HCT116 (cell line): ENCODE measurements around the gene UBE2D1. TPM values are rescaled to one million over a fixed set of nuclear protein-coding genes. Genes with fewer than 3 reads are reported as not detected.

ENCODE experiments used
- ATAC-seq: fragments of 200-7000 bp; cut with Tn5 transposase; 2 replicates; pipeline ENCODE4 v1.9.1; 2020; ENCODE audit warnings: mild to moderate bottlenecking, moderate library complexity
- BruUV-seq: library from RNA; stranded (reverse); fragments of 400-500 nt; replicated peaks from 2 replicates; lab custom pipeline; 2021; lab: Mats Ljungman, UMichigan
- CTCF ChIA-PET: fragments of 300-600 bp; sonication (Branson Sonifier 250); formaldehyde crosslinking; loops from one replicate; lab custom pipeline; 2021; ENCODE audit warnings: antibody characterized with exemption; lab: Charles Lee
- POLR2A ChIA-PET: fragments of 300-600, 350-600 bp; sonication (Branson Sonifier 250); formaldehyde crosslinking; loops from one replicate; lab custom pipeline; 2021; ENCODE audit warnings: antibody characterized with exemption; lab: Charles Lee
- RAD21 ChIA-PET, 2 experiments: fragments of 300-600 bp; sonication (Branson Sonifier 250); formaldehyde crosslinking; loops; one replicate each; lab custom pipeline; 2023; ENCODE audit warnings: low total read pairs in 2 of 2; ENCODE audit not compliant: uncharacterized antibody in 2 of 2, unreplicated experiment in 2 of 2, low non-redundant PET in 1 of 2; lab: Charles Lee
- DNase-seq: peaks from one replicate; pipeline ENCODE4 v3.0.0-alpha.2; 2010; ENCODE audit warnings: low read depth, low spot score
- H2AFZ ChIP-seq: fragments of 200-600 bp; shearing (Covaris generic), sonication (generic); 2 replicates; pipeline ENCODE4 v1.6.1; 2017; ENCODE audit warnings: low read depth, mixed run types, mixed read lengths, antibody characterized with exemption, low read length; ENCODE audit not compliant: poor library complexity, severe bottlenecking
- H3K27ac ChIP-seq: 2 replicates; pipeline ENCODE4 v1.5.1; 2012; ENCODE audit warnings: low read depth, low read length
- H3K27me3 ChIP-seq: fragments of 200-600 bp; sonication (generic); 2 replicates; pipeline ENCODE4 v1.6.1; 2016; ENCODE audit warnings: mixed run types, low read length, mixed read lengths; ENCODE audit not compliant: insufficient read depth
- H3K36me3 ChIP-seq, 2 experiments: fragments of 200-500 bp in 1 of 2; fragments of 200-600 bp in 1 of 2; sonication (Bioruptor generic) in 1 of 2; sonication (generic) in 1 of 2; 2 replicates each; pipeline versions ENCODE4 v1.5.1 to v1.6.1; 2014 to 2016; ENCODE audit warnings: low read length in 2 of 2, inconsistent platforms in 1 of 2, mixed read lengths in 1 of 2, mixed run types in 1 of 2; ENCODE audit not compliant: insufficient read depth in 2 of 2, control insufficient read depth in 1 of 2
- H3K4me1 ChIP-seq, 2 experiments: fragments of 200-600 bp in 1 of 2; sonication (generic) in 1 of 2; 2 replicates each; pipeline versions ENCODE4 v1.5.1 to v1.6.1; 2012 to 2017; ENCODE audit warnings: low read length in 2 of 2, inconsistent platforms in 1 of 2, mild to moderate bottlenecking in 1 of 2, mixed read lengths in 1 of 2, mixed run types in 1 of 2, moderate library complexity in 1 of 2; ENCODE audit not compliant: insufficient read depth in 2 of 2, control insufficient read depth in 1 of 2
- H3K4me2 ChIP-seq: fragments of 200-600 bp; sonication (generic); 2 replicates; pipeline ENCODE4 v1.6.1; 2017; ENCODE audit warnings: mixed run types, low read length, mixed read lengths
- H3K4me3 ChIP-seq, 2 experiments: fragments of 200-600 bp in 1 of 2; sonication (generic) in 1 of 2; replicated peaks in 1 of 2; 2 replicates each; pipeline ENCODE4 v1.5.1; 2011 to 2016; ENCODE audit warnings: low read length in 2 of 2, control low read depth in 1 of 2, low read depth in 1 of 2, mild to moderate bottlenecking in 1 of 2, mixed read lengths in 1 of 2, mixed run types in 1 of 2
- H3K79me2 ChIP-seq: fragments of 200-600 bp; sonication (generic); 2 replicates; pipeline ENCODE4 v1.6.1; 2017; ENCODE audit warnings: mild to moderate bottlenecking, mixed run types, low read length, moderate library complexity, mixed read lengths; ENCODE audit not compliant: insufficient read depth
- H3K9ac ChIP-seq: fragments of 200-600 bp; sonication (generic); 2 replicates; pipeline ENCODE4 v1.6.1; 2016; ENCODE audit warnings: low read length, mixed read lengths
- H3K9me2 ChIP-seq: fragments of 200-600 bp; sonication (generic), shearing (Covaris generic); 2 replicates; pipeline ENCODE4 v1.6.1; 2017; ENCODE audit warnings: mixed run types, mild to moderate bottlenecking, moderate library complexity; ENCODE audit not compliant: insufficient read depth
- H3K9me3 ChIP-seq, 2 experiments: fragments of 200-500 bp in 1 of 2; fragments of 200-600 bp in 1 of 2; sonication (Bioruptor generic) in 1 of 2; sonication (generic) in 1 of 2; 2 replicates each; pipeline ENCODE4 v1.6.1; 2014 to 2017; ENCODE audit warnings: low read length in 2 of 2, mixed read lengths in 2 of 2, inconsistent platforms in 1 of 2, low read depth in 1 of 2, mild to moderate bottlenecking in 1 of 2, mixed run types in 1 of 2, moderate library complexity in 1 of 2; ENCODE audit not compliant: control insufficient read depth in 1 of 2, insufficient read depth in 1 of 2
- H4K20me1 ChIP-seq: fragments of 200-600 bp; sonication (generic), shearing (Covaris generic); 2 replicates; pipeline ENCODE4 v1.6.1; 2017; ENCODE audit warnings: mixed run types, mild to moderate bottlenecking, moderate library complexity; ENCODE audit not compliant: insufficient read depth
- CBX3 ChIP-seq: IDR thresholded peaks from 2 replicates; pipeline ENCODE4 v1.6.1; 2012; ENCODE audit warnings: low read depth
- CEBPB ChIP-seq: IDR thresholded peaks from 2 replicates; pipeline ENCODE4 v1.6.1; 2012; ENCODE audit warnings: low read depth
- EZH2 ChIP-seq: fragments of 200-600 bp; sonication (generic); IDR thresholded peaks from 2 replicates; pipeline ENCODE4 v1.6.1; 2017; ENCODE audit warnings: antibody characterized with exemption, mixed run types
- EZH2phosphoT487 ChIP-seq: fragments of 200-600 bp; IDR thresholded peaks from 2 replicates; pipeline ENCODE4 v1.6.1; 2018; ENCODE audit warnings: antibody characterized with exemption, borderline replicate concordance
- JUND ChIP-seq: IDR thresholded peaks from 2 replicates; pipeline ENCODE4 v1.6.1; 2012
- MAX ChIP-seq: IDR thresholded peaks from 2 replicates; pipeline ENCODE4 v1.6.1; 2012
- POLR2AphosphoS5 ChIP-seq: IDR thresholded peaks from 2 replicates; pipeline ENCODE4 v1.6.1; 2011; ENCODE audit warnings: mild to moderate bottlenecking, low read depth, low read length, moderate library complexity
- SIN3A ChIP-seq: IDR thresholded peaks from 2 replicates; pipeline ENCODE4 v1.6.1; 2012; ENCODE audit warnings: low read depth
- YY1 ChIP-seq: IDR thresholded peaks from 2 replicates; pipeline ENCODE4 v1.6.1; 2011; ENCODE audit warnings: low read length, low read depth, moderate library complexity, mild to moderate bottlenecking; ENCODE audit not compliant: insufficient replicate concordance; ENCODE audit errors: extremely low read depth
- ZFX ChIP-seq: fragments of 450-650 bp; IDR thresholded peaks from 2 replicates; pipeline ENCODE4 v1.6.1; 2017
- ZNF274 ChIP-seq: fragments of 200-500 bp; sonication (Bioruptor generic); IDR thresholded peaks from 2 replicates; pipeline ENCODE4 v1.6.1; 2014; ENCODE audit warnings: mild to moderate bottlenecking, low read depth, low read length, inconsistent platforms
- intact Hi-C: fragments of 100-400 bp; cut with micrococcal nuclease; formaldehyde crosslinking; loops from 2 replicates; pipeline ENCODE4 v1.10.0; 2022
- total RNA-seq: library from RNA; stranded (reverse); gene quantifications from one replicate; pipeline ENCODE4 v1.2.1, GENCODE V29; 2021; ENCODE audit not compliant: unreplicated experiment
- TF ChIP-seq, protein P1 (sequence below): IDR thresholded peaks from 2 replicates; pipeline ENCODE4 v1.6.1; 2012; ENCODE audit warnings: low read depth

Gene UBE2D1
- total RNA-seq, 1 experiment from 2014 or later: 15.5 TPM

- ChIA-PET RAD21 (no interaction called here), CTCF (no interaction called here), POLR2A (no interaction called here)
- H3K9me2 ChIP-seq: no peaks in the 10 kb centered on the region
- no peak overlapping the region for H3K9ac ChIP-seq
- intact Hi-C loops: no loop called here
- 0 out of 2 replicates have a peak, but pooled peaks cover 8% of the 10 kb centered on the region for H4K20me1 ChIP-seq
- no peak overlapping the region for H3K4me3 ChIP-seq
- no peaks in the 10 kb centered on the region for H3K27me3 ChIP-seq
- H3K79me2 ChIP-seq: 0 out of 2 replicates have a peak, but pooled peaks cover 4% of the 10 kb centered on the region
- ATAC-seq (no peak), DNase-seq (no peak)
- no peaks in the 10 kb centered on the region for H3K9me3 ChIP-seq
- 0 out of 4 replicates have a peak, but pooled peaks cover 0 to 2% of the 10 kb centered on the region in 2 experiments for H3K36me3 ChIP-seq
- no peak overlapping the region for H2AFZ ChIP-seq
- H3K4me2 ChIP-seq: no peak overlapping the region
- no peak overlapping the region for H3K27ac ChIP-seq
- no peaks in the 10 kb centered on the region for H3K4me1 ChIP-seq
- TF ChIP-seq MAX (no peak), CBX3 (no peak), JUND (no peak), EZH2 (no peak), ZFX (no peak), CEBPB (no peak), ZNF274 (no peak), SIN3A (no peak), EZH2phosphoT487 (no peak), YY1 (no peak), POLR2AphosphoS5 (no peak)
- TF ChIP-seq, protein P1, sequence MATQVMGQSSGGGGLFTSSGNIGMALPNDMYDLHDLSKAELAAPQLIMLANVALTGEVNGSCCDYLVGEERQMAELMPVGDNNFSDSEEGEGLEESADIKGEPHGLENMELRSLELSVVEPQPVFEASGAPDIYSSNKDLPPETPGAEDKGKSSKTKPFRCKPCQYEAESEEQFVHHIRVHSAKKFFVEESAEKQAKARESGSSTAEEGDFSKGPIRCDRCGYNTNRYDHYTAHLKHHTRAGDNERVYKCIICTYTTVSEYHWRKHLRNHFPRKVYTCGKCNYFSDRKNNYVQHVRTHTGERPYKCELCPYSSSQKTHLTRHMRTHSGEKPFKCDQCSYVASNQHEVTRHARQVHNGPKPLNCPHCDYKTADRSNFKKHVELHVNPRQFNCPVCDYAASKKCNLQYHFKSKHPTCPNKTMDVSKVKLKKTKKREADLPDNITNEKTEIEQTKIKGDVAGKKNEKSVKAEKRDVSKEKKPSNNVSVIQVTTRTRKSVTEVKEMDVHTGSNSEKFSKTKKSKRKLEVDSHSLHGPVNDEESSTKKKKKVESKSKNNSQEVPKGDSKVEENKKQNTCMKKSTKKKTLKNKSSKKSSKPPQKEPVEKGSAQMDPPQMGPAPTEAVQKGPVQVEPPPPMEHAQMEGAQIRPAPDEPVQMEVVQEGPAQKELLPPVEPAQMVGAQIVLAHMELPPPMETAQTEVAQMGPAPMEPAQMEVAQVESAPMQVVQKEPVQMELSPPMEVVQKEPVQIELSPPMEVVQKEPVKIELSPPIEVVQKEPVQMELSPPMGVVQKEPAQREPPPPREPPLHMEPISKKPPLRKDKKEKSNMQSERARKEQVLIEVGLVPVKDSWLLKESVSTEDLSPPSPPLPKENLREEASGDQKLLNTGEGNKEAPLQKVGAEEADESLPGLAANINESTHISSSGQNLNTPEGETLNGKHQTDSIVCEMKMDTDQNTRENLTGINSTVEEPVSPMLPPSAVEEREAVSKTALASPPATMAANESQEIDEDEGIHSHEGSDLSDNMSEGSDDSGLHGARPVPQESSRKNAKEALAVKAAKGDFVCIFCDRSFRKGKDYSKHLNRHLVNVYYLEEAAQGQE: no peak
- BruUV-seq: no TSS peak
Measured at GRCh38 chr10:58360412-58361004, 25.7 kb downstream of the UBE2D1 start.
